OCI-LY7 (cell line): ENCODE results near the gene PCDHA8. TPM values are rescaled to one million over a fixed set of nuclear protein-coding genes. Genes with fewer than 3 reads are reported as not detected.
"Not testable (repeated sequence)": the region's sequence is repeated elsewhere in the genome, so short reads cannot be mapped to it uniquely, and the experiment has no call there.

Experiments
- BruUV-seq: library from RNA; stranded (reverse); fragments of 400-500 nt; replicated peaks from 2 replicates; lab custom pipeline; 2021; lab: Mats Ljungman, UMichigan
- CTCF ChIA-PET: fragments of 300-600 bp; sonication (Branson Sonifier 250); formaldehyde crosslinking; loops from one replicate; lab custom pipeline; 2022; ENCODE audit warnings: antibody characterized with exemption; ENCODE audit not compliant: unreplicated experiment; lab: Charles Lee
- POLR2A ChIA-PET: fragments of 300-600 bp; sonication (Branson Sonifier 250); formaldehyde crosslinking; loops from one replicate; lab custom pipeline; 2022; ENCODE audit warnings: antibody characterized with exemption; lab: Charles Lee
- DNase-seq: peaks from one replicate; pipeline ENCODE4 v3.0.0-alpha.2; 2015; ENCODE audit warnings: low spot score
- H2AFZ ChIP-seq: fragments of 200-600 bp; sonication (generic), shearing (Covaris generic); 2 replicates; pipeline ENCODE4 v1.6.1; 2014; ENCODE audit warnings: mild to moderate bottlenecking, antibody characterized with exemption, low read length, moderate library complexity
- H3K27ac ChIP-seq: fragments of 200-600 bp; sonication (generic); 2 replicates; pipeline ENCODE4 v1.5.1; 2014; ENCODE audit warnings: mixed run types, low read depth, mild to moderate bottlenecking, moderate library complexity, low read length, inconsistent platforms; ENCODE audit not compliant: poor library complexity, severe bottlenecking
- H3K36me3 ChIP-seq: fragments of 200-600 bp; sonication (generic); 2 replicates; pipeline ENCODE4 v1.6.1; 2014; ENCODE audit warnings: mild to moderate bottlenecking, antibody characterized with exemption, low read length, moderate library complexity, mixed read lengths; ENCODE audit not compliant: insufficient read depth
- H3K4me1 ChIP-seq: fragments of 200-600 bp; sonication (generic); 2 replicates; pipeline ENCODE4 v1.5.1; 2014; ENCODE audit warnings: mild to moderate bottlenecking, low read length; ENCODE audit not compliant: insufficient read depth, poor library complexity, severe bottlenecking
- H3K4me2 ChIP-seq: fragments of 200-600 bp; sonication (generic); 2 replicates; pipeline ENCODE4 v1.6.1; 2014; ENCODE audit warnings: mild to moderate bottlenecking, low read length
- H3K4me3 ChIP-seq: fragments of 200-600 bp; sonication (generic); 2 replicates; pipeline ENCODE4 v1.5.1; 2014; ENCODE audit warnings: mild to moderate bottlenecking, low read depth, low read length; ENCODE audit not compliant: poor library complexity, severe bottlenecking
- H3K79me2 ChIP-seq: fragments of 200-600 bp; sonication (generic); 2 replicates; pipeline ENCODE4 v1.6.1; 2016; ENCODE audit warnings: low read depth, mild to moderate bottlenecking, low read length, moderate library complexity, mixed read lengths; ENCODE audit not compliant: insufficient read depth
- H3K9me2 ChIP-seq: fragments of 200-600 bp; sonication (generic); 2 replicates; pipeline ENCODE4 v1.6.1; 2016; ENCODE audit warnings: mild to moderate bottlenecking, low read length, mixed read lengths; ENCODE audit not compliant: insufficient read depth
- H3K9me3 ChIP-seq: fragments of 200-600 bp; sonication (generic); 2 replicates; pipeline ENCODE4 v1.6.1; 2014; ENCODE audit warnings: mild to moderate bottlenecking, mixed run types, low read length, mixed read lengths
- H4K20me1 ChIP-seq: fragments of 200-600 bp; sonication (generic); 2 replicates; pipeline ENCODE4 v1.6.1; 2014; ENCODE audit warnings: mild to moderate bottlenecking, antibody characterized with exemption, low read length, moderate library complexity, mixed read lengths; ENCODE audit not compliant: insufficient read depth
- CTCF ChIP-seq: fragments of 200-600 bp; sonication (generic); conservative IDR thresholded peaks from 2 replicates; pipeline ENCODE4 v1.5.1; 2014; ENCODE audit warnings: mild to moderate bottlenecking, antibody characterized with exemption, low read length, moderate library complexity, mixed read lengths
- EZH2phosphoT487 ChIP-seq: fragments of 200-600 bp; sonication (generic); IDR thresholded peaks from 2 replicates; pipeline ENCODE4 v1.6.1; 2018; ENCODE audit warnings: low read depth, borderline replicate concordance, mild to moderate bottlenecking, mixed run types, antibody characterized with exemption, low read length, moderate library complexity, mixed read lengths
- intact Hi-C: fragments of 100-400 bp; cut with micrococcal nuclease; formaldehyde crosslinking; loops from one replicate; pipeline ENCODE4 v1.10.0; 2022; ENCODE audit not compliant: unreplicated experiment
- total RNA-seq, 2 experiments: library from RNA; depleted of rRNA in 1 of 2; stranded (reverse); fragments of >200 nt in 1 of 2; shearing (Covaris generic) in 1 of 2; gene quantifications; 2 replicates each; pipeline ENCODE4 v1.2.3, GENCODE V29; 2014 to 2022

The PCDHA8 gene
- total RNA-seq, 2 experiments from 2014 or later: not detected

GRCh38 chr5:140823475-140823874 is 17.5 kb upstream of the PCDHA8 start:
- BruUV-seq: no TSS peak
- H3K79me2 ChIP-seq: no peaks in the 10 kb centered on the region
- H3K27ac ChIP-seq: no peak overlapping the region
- DNase-seq: no peak
- no peak overlapping the region for H2AFZ ChIP-seq
- no peaks in the 10 kb centered on the region for H3K9me3 ChIP-seq
- TF ChIP-seq EZH2phosphoT487 (no peak), CTCF (no peak)
- intact Hi-C loops: no loop called here
- no peaks in the 10 kb centered on the region for H3K4me1 ChIP-seq
- POLR2A ChIA-PET: no interaction called here
- CTCF ChIA-PET: no interaction called here
- no peaks in the 10 kb centered on the region for H4K20me1 ChIP-seq
- no peak overlapping the region for H3K4me3 ChIP-seq
- no peaks in the 10 kb centered on the region for H3K36me3 ChIP-seq
- H3K9me2 ChIP-seq: no peaks in the 10 kb centered on the region
- H3K4me2 ChIP-seq: no peak overlapping the region

- Histone ChIP-seq H3K36me3 (no peaks in the 10 kb centered on the region), H3K27ac (no peak within 1 kb of the TSS), H3K4me2 (no peak within 1 kb of the TSS), H3K9me3 (no peaks in the 10 kb centered on the region), H3K4me3 (no peak within 1 kb of the TSS), H3K4me1 (no peaks in the 10 kb centered on the region), H4K20me1 (no peaks in the 10 kb centered on the region), H2AFZ (no peak within 1 kb of the TSS), H3K9me2 (no peaks in the 10 kb centered on the region), H3K79me2 (no peaks in the 10 kb centered on the region)
- DNase-seq: no peak
- ChIA-PET CTCF (no interaction called here), POLR2A (no interaction called here)
- TF ChIP-seq EZH2phosphoT487 (no peak), CTCF (no peak)
- BruUV-seq: no TSS peak
- intact Hi-C loops: no loop called here
Observed at GRCh38 chr5:140827704-140828361, 13.2 kb upstream of the PCDHA8 start, which contains the start of gene PCDHA6. TSS of gene PCDHA6 (plus strand) at chr5:140827960. CDS start at chr5:140828092, 132 bp downstream.

- Histone ChIP-seq H3K79me2 (no peaks in the 10 kb centered on the region), H3K4me1 (no peaks in the 10 kb centered on the region), H3K4me2 (no peak overlapping the region), H3K9me2 (no peaks in the 10 kb centered on the region), H2AFZ (no peak overlapping the region), H4K20me1 (no peaks in the 10 kb centered on the region), H3K4me3 (no peak overlapping the region), H3K36me3 (no peaks in the 10 kb centered on the region), H3K9me3 (no peaks in the 10 kb centered on the region), H3K27ac (no peak overlapping the region)
- BruUV-seq: no TSS peak
- ChIA-PET CTCF (no interaction called here), POLR2A (interaction anchor here (1.1 kb wide), 1 partner anchor 12 kb away, joined by 3 read pairs; no protein-coding TSS in a partner anchor)
- 0 out of 2 replicates have a peak, but pooled peaks have one; percentile 16 for TF ChIP-seq CTCF
- TF ChIP-seq EZH2phosphoT487: no peak
- DNase-seq: no peak
- intact Hi-C loops: no loop called here
Observed at GRCh38 chr5:140828362-140828737, 12.6 kb upstream of the PCDHA8 start.

GRCh38 chr5:140829511-140830501 is 11.2 kb upstream of the PCDHA8 start:
- BruUV-seq, H3K9me3 ChIP-seq, H3K9me2 ChIP-seq, H3K27ac ChIP-seq, CTCF ChIA-PET, H3K4me1 ChIP-seq, H2AFZ ChIP-seq, H3K4me3 ChIP-seq, H3K4me2 ChIP-seq, H3K79me2 ChIP-seq, H4K20me1 ChIP-seq, DNase-seq, H3K36me3 ChIP-seq, intact Hi-C loops: not testable (repeated sequence)
- POLR2A ChIA-PET: interaction anchor here (1.1 kb wide), 1 partner anchor 14 kb away, joined by 3 read pairs; no protein-coding TSS in a partner anchor
